GM21390 (cell line): ENCODE measurements around the gene KIF20A.
"Not testable (repeated sequence)": the region's sequence is repeated elsewhere in the genome, so short reads cannot be mapped to it uniquely, and the experiment has no call there.

Experiments used
- ATAC-seq: cut with Tn5 transposase; IDR thresholded peaks from one replicate; pipeline ENCODE4 v1.9.1; 2021; ENCODE audit not compliant: unreplicated experiment

The KIF20A gene

DNA sequence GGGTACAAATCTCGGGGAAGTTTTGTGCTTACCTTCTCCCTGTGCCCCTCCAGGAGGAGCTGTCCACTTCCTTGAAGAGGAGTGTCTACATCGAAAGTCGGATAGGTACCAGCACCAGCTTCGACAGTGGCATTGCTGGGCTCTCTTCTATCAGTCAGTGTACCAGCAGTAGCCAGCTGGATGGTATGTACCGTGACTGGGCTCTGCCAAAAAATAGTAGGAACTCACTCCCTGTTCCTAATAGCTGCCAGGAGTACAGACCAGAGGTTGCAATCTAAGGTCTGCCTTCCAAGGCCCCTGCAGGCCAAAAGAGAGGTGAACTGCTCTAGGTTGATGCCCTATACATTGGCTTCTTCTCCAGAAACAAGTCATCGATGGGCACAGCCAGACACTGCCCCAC is 3.9 kb downstream of the KIF20A start:
- ATAC-seq: no peak

GRCh38 chr5:138186002-138186447 is 7.1 kb downstream of the KIF20A start:
- no peak for ATAC-seq

DNA sequence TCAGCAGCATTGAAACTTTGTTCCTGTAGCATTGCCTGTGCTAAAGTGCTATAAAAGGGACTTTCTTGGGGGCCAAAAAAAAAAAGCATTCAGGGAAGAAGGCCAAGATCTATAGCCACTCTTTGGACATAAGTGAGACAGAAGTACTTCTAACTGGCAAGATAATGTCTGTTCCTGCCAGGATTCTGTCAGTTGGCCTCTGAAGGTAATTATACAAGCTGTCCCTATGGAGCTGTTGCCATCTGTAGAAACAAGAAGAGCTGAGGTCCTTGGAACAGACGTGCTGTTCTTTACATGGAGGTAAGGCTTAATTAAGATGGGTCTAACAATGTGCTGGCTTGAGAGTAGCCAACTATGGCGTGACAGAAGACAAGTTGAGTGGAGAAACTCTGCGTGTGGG is 9.7 kb downstream of the KIF20A start:
- ATAC-seq: no peak

DNA sequence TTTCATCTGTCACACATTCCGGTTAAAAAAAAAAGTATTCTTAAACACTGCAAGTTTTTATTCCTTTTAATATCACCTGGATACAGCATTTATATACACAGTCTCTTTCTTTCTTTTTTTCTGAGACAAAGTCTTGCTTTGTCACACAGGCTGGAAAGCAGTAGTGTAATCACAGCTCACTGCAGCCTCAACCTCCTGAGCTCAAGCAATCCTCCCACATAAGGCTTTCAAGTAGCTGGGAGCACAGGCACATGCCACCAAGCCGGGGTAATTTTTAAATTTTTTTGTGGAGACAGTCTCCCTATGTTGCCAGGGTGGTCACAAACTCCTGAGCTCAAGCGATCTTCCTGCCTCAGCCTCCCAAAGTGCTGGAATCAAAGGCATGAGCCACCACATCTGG is 13.9 kb downstream of the KIF20A start:
- ATAC-seq: no peak

DNA sequence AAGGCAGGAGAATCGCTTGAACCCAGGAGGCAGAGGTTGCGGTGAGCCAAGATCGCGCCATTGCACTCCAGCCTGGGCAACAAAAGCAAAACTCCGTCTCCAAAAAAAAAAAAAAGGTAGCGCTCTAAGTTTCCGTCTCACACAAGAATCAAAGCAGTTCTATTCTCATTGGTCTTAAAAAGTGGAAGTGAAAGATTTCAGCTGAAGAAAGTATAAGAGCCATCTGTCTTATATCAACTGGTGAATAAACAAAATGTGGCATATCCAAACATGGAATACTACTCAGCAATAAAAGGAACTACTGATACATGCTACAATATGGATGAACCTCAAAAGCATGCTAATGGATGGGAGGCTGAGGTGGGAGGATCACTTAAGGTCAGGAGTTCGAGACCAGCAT is 14.9 kb downstream of the KIF20A start:
- not testable (repeated sequence) for ATAC-seq

DNA sequence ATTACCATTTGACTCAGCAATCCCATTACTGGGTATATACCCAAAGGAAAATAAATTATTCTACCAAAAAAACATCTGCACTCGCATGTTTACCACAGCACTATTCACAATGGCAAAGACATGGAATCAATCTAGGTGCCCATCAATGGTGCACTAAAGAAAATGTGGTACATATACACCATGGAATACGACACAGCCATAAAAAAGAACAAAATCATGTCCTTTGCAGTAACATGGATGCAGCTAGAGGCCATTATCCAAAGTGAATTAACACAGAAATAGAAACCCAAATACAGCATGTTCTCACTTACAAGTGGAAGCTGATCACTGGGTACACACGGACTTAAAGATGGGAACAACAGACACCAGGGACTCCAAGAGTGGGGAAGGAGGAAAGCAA is 32.1 kb downstream of the KIF20A start:
- ATAC-seq: no peak

DNA sequence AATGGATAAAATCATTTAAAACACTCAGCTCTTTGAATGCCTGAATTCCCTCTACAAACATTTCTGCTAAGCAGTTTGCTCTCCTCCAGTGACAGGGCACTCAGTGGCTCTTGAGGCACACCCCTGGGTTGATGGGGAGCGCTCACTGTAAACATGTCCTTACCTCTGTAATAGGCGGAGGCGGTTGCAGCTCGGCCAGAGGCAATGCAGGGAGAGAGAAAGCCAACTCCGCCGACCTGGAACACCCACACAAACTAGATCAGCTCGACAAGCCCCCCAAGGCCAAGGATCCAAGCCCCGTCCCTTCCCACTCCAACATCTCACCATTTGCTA is 33.9 kb downstream of the KIF20A start:
- ATAC-seq: peak; percentile 5

DNA sequence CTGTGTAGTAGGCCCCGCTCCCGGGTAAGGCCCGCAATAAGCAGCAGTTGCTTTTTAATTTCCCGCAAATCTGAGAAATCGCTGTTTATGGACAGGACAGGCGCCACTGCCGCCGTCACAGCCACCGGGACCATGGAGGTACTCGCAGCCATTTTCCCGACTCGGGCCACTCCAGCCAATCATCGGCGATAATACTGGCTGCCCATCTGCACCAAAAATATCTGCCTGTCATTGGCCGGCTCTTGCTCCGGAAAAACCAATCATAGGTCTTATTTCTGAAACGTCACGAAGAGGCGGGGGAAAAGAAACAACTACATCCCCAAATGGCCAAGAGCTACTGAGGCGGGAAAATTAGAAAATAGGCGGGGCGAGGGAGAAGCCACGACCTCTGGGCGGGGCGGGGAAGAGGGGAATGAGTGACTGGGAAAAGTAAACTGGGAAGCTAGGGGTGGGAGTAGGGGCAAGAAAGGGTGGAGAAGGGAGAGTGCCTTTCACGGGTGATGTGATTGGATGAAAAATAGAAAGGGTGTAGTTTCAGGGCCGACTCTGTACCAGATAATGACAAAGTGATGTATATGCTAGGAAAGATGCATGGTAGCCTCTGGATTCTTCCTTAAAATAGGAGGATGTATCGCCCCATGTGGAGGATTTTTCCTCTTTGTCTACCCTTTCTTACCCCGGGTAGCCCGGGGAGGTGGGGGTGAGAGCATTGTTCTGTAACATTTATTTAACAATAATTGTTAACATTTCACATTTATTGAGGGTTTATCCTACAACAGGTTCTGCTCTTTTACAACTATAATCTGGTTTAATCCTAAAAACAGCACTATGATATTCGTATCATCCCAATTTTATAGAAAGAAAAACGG is 34.5 kb downstream of the KIF20A start, which contains the start of gene CDC23:
CDC23 (minus strand) TSS at position 163 of the 869 bp plus-strand sequence; CDS start at position 152, 11 bp downstream.
- ATAC-seq: peak; percentile 97

GRCh38 chr5:138216799-138217198 is 37.9 kb downstream of the KIF20A start:
- ATAC-seq: no peak

DNA sequence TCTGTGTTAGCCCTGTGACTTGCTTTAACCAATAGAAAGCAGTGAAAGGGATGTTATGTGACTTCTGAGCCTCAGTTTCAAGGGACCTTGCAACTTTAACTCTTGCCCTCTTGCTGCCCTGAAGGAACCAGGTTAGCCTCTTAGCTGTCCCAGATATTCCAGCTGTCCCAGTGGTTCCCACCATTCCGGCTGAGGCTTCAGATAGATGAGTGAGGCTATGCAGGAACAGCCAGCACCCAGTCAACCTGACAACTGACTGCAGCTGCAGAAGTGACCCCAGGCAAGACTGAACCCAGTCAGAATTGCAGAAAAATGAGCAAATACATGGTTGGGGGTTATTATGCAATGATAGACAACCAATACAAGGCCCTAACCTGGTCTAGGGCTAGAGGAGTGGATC is 44.6 kb downstream of the KIF20A start:
- ATAC-seq: no peak

GRCh38 chr5:138224712-138225111 is 45.8 kb downstream of the KIF20A start:
- no peak for ATAC-seq

DNA sequence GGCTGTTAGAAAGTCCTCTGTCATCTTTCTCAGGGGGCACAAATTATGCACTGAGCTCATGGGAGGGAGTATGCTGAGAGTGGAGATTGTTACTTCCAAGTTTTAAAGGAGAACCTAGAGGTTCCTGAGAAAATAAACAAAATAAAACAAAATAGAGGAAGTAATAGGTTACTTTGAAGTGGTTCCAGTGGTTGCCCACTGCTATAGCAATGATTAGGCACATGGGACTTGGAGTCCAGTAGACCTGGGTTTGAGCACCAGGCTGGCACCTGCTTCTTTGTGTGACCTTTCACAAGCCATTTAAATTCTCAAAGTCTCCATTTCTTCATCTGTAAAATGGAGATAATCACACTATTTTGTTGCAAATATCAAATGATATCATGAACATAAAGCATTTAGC is 48.0 kb downstream of the KIF20A start:
- no peak for ATAC-seq

- no peak for ATAC-seq
Observed at GRCh38 chr5:138229387-138229786, 50.5 kb downstream of the KIF20A start.

GRCh38 chr5:138230261-138230660 is 51.3 kb downstream of the KIF20A start:
- no peak for ATAC-seq

DNA sequence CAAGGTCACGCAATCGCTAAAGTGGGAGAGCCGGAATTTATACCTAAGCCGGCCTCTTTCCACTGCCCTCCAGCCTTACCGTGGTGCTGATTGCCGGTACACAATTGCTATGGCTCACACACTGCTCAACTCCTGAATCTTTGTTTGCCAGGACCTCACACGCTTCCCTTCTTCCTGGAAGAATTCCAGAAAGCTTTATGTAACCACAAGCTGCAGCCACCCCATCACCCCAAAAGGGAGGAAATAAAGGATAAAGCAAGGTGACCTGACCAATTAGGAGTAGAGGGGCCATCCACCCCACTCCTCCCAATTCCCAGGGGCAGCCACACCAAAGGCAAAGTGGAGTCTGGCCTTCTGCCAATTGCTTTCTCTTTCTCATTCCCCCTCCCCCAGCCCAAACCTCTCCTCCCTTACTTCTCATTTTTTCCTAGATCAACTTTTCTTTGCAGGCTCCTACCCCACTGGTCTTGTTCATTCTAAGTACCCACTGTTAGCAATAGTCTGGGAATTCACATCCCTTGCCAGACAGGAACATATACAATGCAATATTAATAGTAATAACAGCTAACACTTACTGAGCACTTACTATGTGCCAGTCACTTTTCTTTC is 52.2 kb downstream of the KIF20A start:
- ATAC-seq: no peak

GRCh38 chr5:138233280-138233679 is 54.4 kb downstream of the KIF20A start:
- no peak for ATAC-seq

DNA sequence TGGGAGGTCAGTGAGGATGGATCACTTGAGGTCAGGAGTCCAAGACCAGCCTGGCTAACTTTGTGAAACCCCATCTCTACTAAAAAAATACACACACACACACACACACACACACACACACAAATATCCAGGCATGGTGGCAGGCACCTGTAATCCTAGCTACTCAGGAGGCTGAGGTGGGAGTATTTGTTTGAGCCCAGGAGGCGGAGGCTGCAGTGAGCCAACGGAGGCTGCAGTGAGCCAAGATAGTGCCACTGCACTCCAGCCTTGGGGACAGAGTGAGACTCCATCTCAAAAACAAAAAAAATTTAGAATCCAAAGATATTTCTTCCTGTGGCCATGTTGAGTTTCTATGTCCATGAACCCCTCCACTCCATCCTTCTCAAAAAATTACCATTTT is 55.7 kb downstream of the KIF20A start:
- no peak for ATAC-seq
